HepG2 (cell line): ENCODE data around the gene CDH13.

Experiments used
- ATRX ChIP-seq: sonication (generic); formaldehyde crosslinking; IDR thresholded peaks from 2 replicates; pipeline ENCODE4 v1.4.0; 2020; ENCODE audit warnings: missing genetic modification reagents, borderline replicate concordance
- CTCF ChIP-seq: sonication (generic); formaldehyde crosslinking; IDR thresholded peaks from 2 replicates; pipeline ENCODE4 v1.5.0; 2020; ENCODE audit warnings: mild to moderate bottlenecking, missing genetic modification reagents, moderate library complexity
- SP2 ChIP-seq: sonication (generic); formaldehyde crosslinking; IDR thresholded peaks from 2 replicates; pipeline ENCODE4 v1.5.1; 2020; ENCODE audit warnings: mild to moderate bottlenecking, missing genetic modification reagents
- ZFP36 ChIP-seq: fragments of 150-350 bp; IDR thresholded peaks from 2 replicates; pipeline ENCODE4 v1.6.1; 2018; ENCODE audit warnings: borderline replicate concordance, low read length, low read depth; ENCODE audit not compliant: partially characterized antibody
- ZNF12 ChIP-seq: sonication (generic); formaldehyde crosslinking; IDR thresholded peaks from 2 replicates; pipeline ENCODE4 v1.5.0; 2020; ENCODE audit warnings: missing genetic modification reagents

GRCh38 chr16:82995286-82995923 is 368.6 kb downstream of the CDH13 start:
- TF ChIP-seq ZNF12 (CRISPR knock-in tag), result no peak
- no peak for TF ChIP-seq SP2 (CRISPR knock-in tag)
- no peak for TF ChIP-seq ZFP36
- TF ChIP-seq CTCF, result no peak
- no peak for TF ChIP-seq ATRX (CRISPR knock-in tag)
